ENCODE results near the gene SETD1B. TPM values are rescaled to one million over a fixed set of nuclear protein-coding genes. Genes with fewer than 3 reads are reported as not detected.
"Not testable (repeated sequence)": the region's sequence is repeated elsewhere in the genome, so short reads cannot be mapped to it uniquely, and the experiment has no call there.

The SETD1B gene
- 10 to 100 TPM; 13.1 to 23.1 (median 19.5) TPM for total RNA-seq

DNA sequence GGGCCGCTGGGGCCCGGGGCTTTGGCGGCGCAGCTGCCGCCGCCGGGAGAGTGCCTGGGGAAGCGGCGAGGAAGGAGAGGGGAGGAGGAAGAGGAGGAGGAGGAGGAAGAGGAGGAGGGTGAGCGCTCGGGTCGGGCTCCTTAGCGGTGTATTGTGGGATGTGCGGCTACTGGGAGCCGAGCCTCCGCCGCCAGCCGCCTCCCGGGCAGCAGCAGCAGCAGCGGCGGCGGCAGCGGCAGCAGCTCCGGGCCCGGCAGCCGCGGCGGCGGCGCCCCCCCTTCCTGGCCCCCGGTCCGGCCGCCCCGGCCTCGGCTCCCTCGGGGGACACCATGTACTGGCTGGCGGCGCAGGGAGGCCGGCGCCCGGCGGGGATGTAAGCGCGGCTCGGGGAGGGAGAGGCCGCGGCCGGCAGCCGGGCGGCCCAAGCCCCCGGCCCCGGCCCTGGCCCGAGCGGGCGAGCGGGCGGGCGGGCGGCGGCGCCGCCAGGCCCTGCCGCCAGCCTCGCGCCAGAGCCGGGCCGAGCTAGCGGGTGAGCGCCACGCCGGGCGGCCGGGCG is at the start of gene SETD1B:
TSS of gene SETD1B (plus strand) at position 149 of the 556 bp plus-strand sequence. CDS start 729 bp downstream, outside the sequence.
- Histone ChIP-seq H3K27me3 (no peaks in the 10 kb centered on the region), H3K36me3 (peaks cover 15% of the 10 kb centered on the region), H3K4me1 (peaks cover 34% of the 10 kb centered on the region), H3K27ac (peak within 1 kb of the TSS; percentile 100), H3K9me3 (no peaks in the 10 kb centered on the region), H3K4me3 (peak within 1 kb of the TSS; percentile 89)
- TF ChIP-seq POLR2A (IDR thresholded peaks at IDR 0.05) (peak in 1 of 2 donors; percentile 25), EP300 (IDR thresholded peaks at IDR 0.05) (no peak)
- peak in 1 of 2 donors; percentile 74 for DNase-seq (ENCODE audit: low spot score in 2 of 2)
- under 1% methylated on average over 41 of the region's 74 CpGs for WGBS

DNA sequence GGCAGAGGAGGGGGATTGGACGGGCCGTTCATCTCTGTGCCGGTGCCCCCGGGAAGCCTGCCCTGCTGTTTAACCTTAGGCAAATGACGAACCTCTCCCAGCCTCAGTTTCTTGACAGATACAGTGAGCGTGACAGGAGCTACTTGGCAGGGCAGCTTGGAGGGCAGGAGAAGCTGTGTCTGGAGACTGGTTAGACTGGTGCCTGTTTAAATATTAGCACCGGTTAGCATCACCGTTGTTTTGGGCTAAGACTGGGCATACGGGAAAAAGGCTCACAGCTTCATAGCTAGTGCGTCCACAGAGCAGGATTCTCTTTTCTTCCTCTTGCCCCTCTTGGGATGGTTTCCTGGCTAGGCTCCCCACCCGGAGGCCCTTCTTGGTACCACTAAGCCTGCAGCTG is 49.0 kb upstream of the SETD1B start:
- H3K27ac ChIP-seq, result no peak overlapping the region
- H3K36me3 ChIP-seq, result peaks cover 35% of the 10 kb centered on the region
- no peak overlapping the region for H3K4me3 ChIP-seq
- TF ChIP-seq, protein P1, sequence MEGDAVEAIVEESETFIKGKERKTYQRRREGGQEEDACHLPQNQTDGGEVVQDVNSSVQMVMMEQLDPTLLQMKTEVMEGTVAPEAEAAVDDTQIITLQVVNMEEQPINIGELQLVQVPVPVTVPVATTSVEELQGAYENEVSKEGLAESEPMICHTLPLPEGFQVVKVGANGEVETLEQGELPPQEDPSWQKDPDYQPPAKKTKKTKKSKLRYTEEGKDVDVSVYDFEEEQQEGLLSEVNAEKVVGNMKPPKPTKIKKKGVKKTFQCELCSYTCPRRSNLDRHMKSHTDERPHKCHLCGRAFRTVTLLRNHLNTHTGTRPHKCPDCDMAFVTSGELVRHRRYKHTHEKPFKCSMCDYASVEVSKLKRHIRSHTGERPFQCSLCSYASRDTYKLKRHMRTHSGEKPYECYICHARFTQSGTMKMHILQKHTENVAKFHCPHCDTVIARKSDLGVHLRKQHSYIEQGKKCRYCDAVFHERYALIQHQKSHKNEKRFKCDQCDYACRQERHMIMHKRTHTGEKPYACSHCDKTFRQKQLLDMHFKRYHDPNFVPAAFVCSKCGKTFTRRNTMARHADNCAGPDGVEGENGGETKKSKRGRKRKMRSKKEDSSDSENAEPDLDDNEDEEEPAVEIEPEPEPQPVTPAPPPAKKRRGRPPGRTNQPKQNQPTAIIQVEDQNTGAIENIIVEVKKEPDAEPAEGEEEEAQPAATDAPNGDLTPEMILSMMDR (IDR thresholded peaks at IDR 0.05), result no peak
- no peak for TF ChIP-seq POLR2A (IDR thresholded peaks at IDR 0.05)
- no peak for TF ChIP-seq POLR2AphosphoS5 (IDR thresholded peaks at IDR 0.05)
- no peak for TF ChIP-seq EP300 (IDR thresholded peaks at IDR 0.05)
- no peak for DNase-seq (ENCODE audit: low spot score in 2 of 2)
- no peaks in the 10 kb centered on the region for H3K4me1 ChIP-seq
- no peaks in the 10 kb centered on the region for H3K9me3 ChIP-seq
- H3K27me3 ChIP-seq, result no peaks in the 10 kb centered on the region
- 89% methylated on average over 11 of the region's 11 CpGs for WGBS

DNA sequence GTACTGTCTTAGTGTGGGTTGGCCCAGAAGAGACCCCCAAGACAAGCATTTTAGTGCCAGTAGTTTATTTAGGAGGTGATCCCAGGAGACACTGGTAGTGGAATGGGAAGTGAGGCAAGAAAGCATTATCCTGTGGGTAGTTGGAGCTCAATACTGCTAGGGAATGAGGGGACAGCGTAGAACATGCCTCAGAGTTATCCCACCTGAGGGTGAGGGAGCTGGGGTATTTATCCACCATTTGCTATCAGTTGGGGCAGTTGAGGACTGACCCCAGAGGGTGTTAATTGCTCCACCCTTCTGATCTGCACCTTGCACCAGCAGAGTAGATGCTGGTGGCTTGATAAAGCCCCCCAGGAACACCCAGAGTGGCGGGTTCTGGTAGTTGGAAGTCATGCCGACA is 48.2 kb upstream of the SETD1B start:
- no peak for TF ChIP-seq POLR2A (IDR thresholded peaks at IDR 0.05)
- TF ChIP-seq POLR2AphosphoS5 (IDR thresholded peaks at IDR 0.05), result no peak
- TF ChIP-seq, protein P1 (IDR thresholded peaks at IDR 0.05), result no peak
- Histone ChIP-seq H3K4me3 (no peak overlapping the region), H3K4me1 (no peaks in the 10 kb centered on the region), H3K9me3 (no peaks in the 10 kb centered on the region), H3K27me3 (no peaks in the 10 kb centered on the region), H3K27ac (no peak overlapping the region), H3K36me3 (peaks cover 29% of the 10 kb centered on the region)
- WGBS, result 94% methylated on average over 3 of the region's 3 CpGs
- DNase-seq (ENCODE audit: low spot score in 2 of 2), result no peak

DNA sequence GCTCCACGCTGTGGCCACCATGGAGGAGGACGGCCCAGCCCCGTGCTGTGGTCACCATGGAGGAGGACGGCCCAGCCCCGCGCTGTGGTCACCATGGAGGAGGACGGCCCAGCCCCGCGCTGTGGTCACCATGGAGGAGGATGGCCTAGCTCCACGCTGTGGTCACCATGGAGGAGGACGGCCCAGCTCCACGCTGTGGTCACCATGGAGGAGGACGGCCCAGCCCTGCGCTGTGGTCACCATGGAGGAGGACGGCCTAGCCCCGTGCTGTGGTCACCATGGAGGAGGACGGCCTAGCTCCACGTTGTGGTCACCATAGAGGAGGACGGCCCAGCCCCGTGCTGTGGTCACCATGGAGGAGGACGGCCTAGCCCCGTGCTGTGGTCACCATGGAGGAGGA is 45.3 kb upstream of the SETD1B start:
- WGBS, result 97% methylated on average over 6 of the region's 22 CpGs
- not testable (repeated sequence) for H3K9me3 ChIP-seq

DNA sequence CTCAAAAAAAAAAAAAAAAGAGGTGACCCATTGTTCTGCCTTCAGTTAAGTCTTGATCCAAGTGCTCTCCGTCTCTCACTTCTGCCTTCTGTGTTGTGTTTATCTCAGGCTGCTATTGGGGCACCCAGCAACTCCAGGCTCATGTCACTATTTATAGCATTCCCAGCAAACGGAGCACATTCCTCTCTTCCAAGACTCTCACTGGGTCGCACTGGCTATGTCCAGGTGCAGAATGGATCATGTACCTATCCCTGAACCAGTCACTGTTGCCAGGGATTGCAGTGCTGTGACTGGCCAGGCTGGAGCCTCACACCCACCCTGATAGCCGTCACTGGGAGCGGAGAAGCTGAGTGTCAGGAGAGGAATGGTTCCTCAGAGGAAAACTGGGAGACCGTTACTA is 41.5 kb upstream of the SETD1B start:
- 75% methylated on average over 6 of the region's 6 CpGs for WGBS
- Histone ChIP-seq H3K4me1 (no peaks in the 10 kb centered on the region), H3K36me3 (peaks cover 8% of the 10 kb centered on the region), H3K27ac (no peak overlapping the region), H3K27me3 (no peaks in the 10 kb centered on the region), H3K9me3 (no peaks in the 10 kb centered on the region), H3K4me3 (no peak overlapping the region)
- no peak for DNase-seq (ENCODE audit: low spot score in 2 of 2)
- TF ChIP-seq POLR2A (IDR thresholded peaks at IDR 0.05) (no peak), POLR2AphosphoS5 (IDR thresholded peaks at IDR 0.05) (no peak), EP300 (IDR thresholded peaks at IDR 0.05) (no peak)
- TF ChIP-seq, protein P1 (IDR thresholded peaks at IDR 0.05), result no peak

More for the DNA sequence above, 45.3 kb upstream of the SETD1B start:
- H3K4me1 ChIP-seq; DNase-seq (ENCODE audit: low spot score in 2 of 2); H3K4me3 ChIP-seq; H3K27me3 ChIP-seq; H3K27ac ChIP-seq: not testable (repeated sequence)
- peaks cover 17% of the 10 kb centered on the region for H3K36me3 ChIP-seq

DNA sequence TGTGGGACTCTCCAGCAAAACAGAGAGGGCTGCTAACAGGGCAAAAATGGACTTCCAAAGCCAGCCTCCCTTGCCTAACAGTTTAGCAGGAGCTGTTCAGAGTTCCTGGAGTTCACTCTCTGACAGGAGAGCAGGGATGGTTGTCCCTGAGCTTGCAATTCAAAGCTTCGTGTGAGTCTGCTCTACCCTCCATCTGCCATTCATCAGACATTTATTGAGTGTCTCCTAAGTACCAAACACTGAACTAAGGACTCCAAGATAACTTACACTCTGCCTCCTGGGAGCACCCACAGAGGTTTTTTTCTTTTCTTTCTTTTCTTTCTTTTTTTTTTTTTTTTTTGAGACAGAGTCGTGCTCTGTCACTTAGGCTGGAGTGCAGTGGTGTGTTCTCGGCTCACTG is 39.0 kb upstream of the SETD1B start:
- Histone ChIP-seq H3K27me3 (no peaks in the 10 kb centered on the region), H3K27ac (no peak overlapping the region), H3K4me1 (peaks cover 9% of the 10 kb centered on the region), H3K9me3 (no peaks in the 10 kb centered on the region), H3K4me3 (no peak overlapping the region), H3K36me3 (no peaks in the 10 kb centered on the region)
- TF ChIP-seq EP300 (IDR thresholded peaks at IDR 0.05), result no peak
- no peak for TF ChIP-seq POLR2AphosphoS5 (IDR thresholded peaks at IDR 0.05)
- TF ChIP-seq POLR2A (IDR thresholded peaks at IDR 0.05), result no peak
- TF ChIP-seq, protein P1 (IDR thresholded peaks at IDR 0.05), result no peak
- WGBS, result 88% methylated on average over 3 of the region's 3 CpGs
- DNase-seq (ENCODE audit: low spot score in 2 of 2), result no peak

Data from suprapubic skin (tissue), 4 donors.